GM23338 (cell line): ENCODE results near the gene CUEDC2. TPM values are rescaled to one million over a fixed set of nuclear protein-coding genes. Genes with fewer than 3 reads are reported as not detected.
A peak's percentile ranks its signal among the peaks of the same experiment; 100 is the strongest.

Source experiments
- ATAC-seq: fragments of 200-7000 bp; cut with Tn5 transposase; 3 replicates; pipeline ENCODE4 v1.9.1; 2020
- DNase-seq: peaks from one replicate; pipeline ENCODE4 v3.0.0-alpha.2; 2015; ENCODE audit warnings: low spot score
- H2AFZ ChIP-seq: fragments of 200-600 bp; sonication (generic); 2 replicates; pipeline ENCODE4 v1.8.0; 2016; ENCODE audit warnings: antibody characterized with exemption, mild to moderate bottlenecking, moderate library complexity
- H3F3A ChIP-seq: fragments of 200-600 bp; sonication (generic); replicated peaks from 2 replicates; pipeline ENCODE4 v1.8.0; 2017; ENCODE audit warnings: antibody characterized with exemption, mixed run types, low read depth
- H3K27ac ChIP-seq: fragments of 200-600 bp; sonication (generic); 2 replicates; pipeline ENCODE4 v1.6.1; 2016; ENCODE audit warnings: low read depth
- H3K27me3 ChIP-seq: fragments of 200-600 bp; sonication (generic); 2 replicates; pipeline ENCODE4 v1.8.0; 2016; ENCODE audit warnings: mild to moderate bottlenecking, mixed run types, moderate library complexity; ENCODE audit not compliant: insufficient read depth
- H3K36me3 ChIP-seq: fragments of 200-600 bp; sonication (generic); 2 replicates; pipeline ENCODE4 v1.8.0; 2016; ENCODE audit warnings: mild to moderate bottlenecking; ENCODE audit not compliant: insufficient read depth
- H3K4me1 ChIP-seq: fragments of 200-600 bp; sonication (generic); 2 replicates; pipeline ENCODE4 v1.8.0; 2016; ENCODE audit warnings: mild to moderate bottlenecking, moderate library complexity; ENCODE audit not compliant: insufficient read depth
- H3K4me2 ChIP-seq: fragments of 200-600 bp; sonication (generic); 2 replicates; pipeline ENCODE4 v1.7.1; 2017; ENCODE audit warnings: mixed run types
- H3K4me3 ChIP-seq: fragments of 200-600 bp; sonication (generic); 2 replicates; pipeline ENCODE4 v1.6.1; 2016; ENCODE audit warnings: mixed run types
- H3K79me2 ChIP-seq: fragments of 200-600 bp; sonication (generic); replicated peaks from 2 replicates; pipeline ENCODE4 v1.8.0; 2017; ENCODE audit warnings: mild to moderate bottlenecking; ENCODE audit not compliant: insufficient read depth
- H3K9me2 ChIP-seq: fragments of 200-600 bp; sonication (generic); 2 replicates; pipeline ENCODE4 v1.8.0; 2017; ENCODE audit not compliant: insufficient read depth
- H4K20me1 ChIP-seq: fragments of 200-600 bp; sonication (generic); replicated peaks from 2 replicates; pipeline ENCODE4 v1.8.0; 2017; ENCODE audit warnings: mild to moderate bottlenecking; ENCODE audit not compliant: insufficient read depth
- H3K27ac Mint-ChIP-seq: 2 replicates; pipeline ENCODE4 v1.8.0; 2020; ENCODE audit warnings: inconsistent platforms, mild to moderate bottlenecking, moderate library complexity, mixed read lengths
- H3K27me3 Mint-ChIP-seq: 3 replicates; pipeline ENCODE4 v1.8.0; 2022; ENCODE audit warnings: low read depth, mild to moderate bottlenecking, moderate library complexity, mixed read lengths, inconsistent platforms; ENCODE audit not compliant: insufficient read depth, poor library complexity
- H3K36me3 Mint-ChIP-seq: 3 replicates; pipeline ENCODE4 v1.8.0; 2021; ENCODE audit warnings: low read depth, mild to moderate bottlenecking, inconsistent platforms, moderate library complexity, mixed read lengths
- H3K4me1 Mint-ChIP-seq: 3 replicates; pipeline ENCODE4 v1.8.0; 2020; ENCODE audit warnings: mild to moderate bottlenecking, inconsistent platforms, mixed read lengths
- H3K4me3 Mint-ChIP-seq: 3 replicates; pipeline ENCODE4 v1.8.0; 2021; ENCODE audit warnings: moderate library complexity, mild to moderate bottlenecking, inconsistent platforms, mixed read lengths
- H3K9me3 Mint-ChIP-seq: 3 replicates; pipeline ENCODE4 v1.8.0; 2020; ENCODE audit warnings: moderate library complexity, mild to moderate bottlenecking, inconsistent platforms, mixed read lengths
- CREB1 ChIP-seq: fragments of 250-450 bp; sonication (Bioruptor Pico); IDR thresholded peaks from 2 replicates; pipeline ENCODE4 v1.5.0; 2020; ENCODE audit warnings: low read depth, mild to moderate bottlenecking, moderate library complexity
- EZH2 ChIP-seq: fragments of 200-600 bp; sonication (generic); IDR thresholded peaks from one replicate; pipeline ENCODE4 v1.8.0; 2017; ENCODE audit warnings: antibody characterized with exemption, mild to moderate bottlenecking, low read depth; ENCODE audit not compliant: unreplicated experiment
- EZH2phosphoT487 ChIP-seq: fragments of 200-600 bp; sonication (generic); IDR thresholded peaks from one replicate; pipeline ENCODE4 v1.8.1; 2018; ENCODE audit warnings: antibody characterized with exemption; ENCODE audit not compliant: unreplicated experiment
- JUNB ChIP-seq: IDR thresholded peaks from one replicate; pipeline ENCODE4 v1.6.1; 2016; ENCODE audit warnings: antibody characterized with exemption; ENCODE audit not compliant: unreplicated experiment
- NANOG ChIP-seq: IDR thresholded peaks from 2 replicates; pipeline ENCODE4 v1.6.1; 2016; ENCODE audit warnings: antibody characterized with exemption, borderline replicate concordance
- POLR2AphosphoS5 ChIP-seq: IDR thresholded peaks from 2 replicates; pipeline ENCODE4 v1.6.1; 2016; ENCODE audit warnings: antibody characterized with exemption, low read depth
- STAT1 ChIP-seq: IDR thresholded peaks from one replicate; pipeline ENCODE4 v1.6.1; 2016; ENCODE audit warnings: antibody characterized with exemption; ENCODE audit not compliant: unreplicated experiment
- ZNF114 ChIP-seq: fragments of 250-450 bp; sonication (Bioruptor Pico); IDR thresholded peaks from 2 replicates; pipeline ENCODE4 v1.5.0; 2020; ENCODE audit warnings: mild to moderate bottlenecking, moderate library complexity
- ZNF331 ChIP-seq: fragments of 250-450 bp; sonication (Bioruptor Pico); IDR thresholded peaks from 2 replicates; pipeline ENCODE4 v1.5.0; 2020; ENCODE audit warnings: low read depth, mild to moderate bottlenecking, moderate library complexity
- polyA plus RNA-seq: library from polyadenylated mRNA; unstranded; fragments of >200 nt; fragmentation: Nextera tagmentation; extraction: Ambion mirVana; gene quantifications from 2 replicates; pipeline ENCODE4 v1.2.1, GENCODE V29; 2016
- total RNA-seq: library from RNA; depleted of rRNA; stranded (reverse); fragments of >200 nt; shearing (Covaris generic); gene quantifications from 2 replicates; pipeline ENCODE4 v1.2.3, GENCODE V29; 2014
- TF ChIP-seq, protein P1 (sequence below), 2 experiments: fragments of 200-600 bp in 1 of 2; sonication (generic) in 1 of 2; conservative IDR thresholded peaks; 2 replicates each; pipeline versions ENCODE4 v1.5.1 to v1.6.1; 2016 to 2017; ENCODE audit warnings: antibody characterized with exemption in 2 of 2, low read depth in 2 of 2, mild to moderate bottlenecking in 2 of 2, moderate library complexity in 1 of 2
- TF ChIP-seq, protein P2 (sequence below): IDR thresholded peaks from one replicate; pipeline ENCODE4 v1.6.1; 2018; ENCODE audit warnings: antibody characterized with exemption; ENCODE audit not compliant: unreplicated experiment
- TF ChIP-seq, protein P3 (sequence below): fragments of 250-450 bp; sonication (Bioruptor Pico); IDR thresholded peaks from 2 replicates; pipeline ENCODE4 v1.5.0; 2020; ENCODE audit warnings: mild to moderate bottlenecking, moderate library complexity
- TF ChIP-seq, protein P4 (sequence below): IDR thresholded peaks from 2 replicates; pipeline ENCODE4 v1.6.1; 2016; ENCODE audit warnings: antibody characterized with exemption

CUEDC2 gene
- total and polyA plus RNA-seq, 2 experiments from 2014 or later: 39.2 to 47.3 TPM

DNA sequence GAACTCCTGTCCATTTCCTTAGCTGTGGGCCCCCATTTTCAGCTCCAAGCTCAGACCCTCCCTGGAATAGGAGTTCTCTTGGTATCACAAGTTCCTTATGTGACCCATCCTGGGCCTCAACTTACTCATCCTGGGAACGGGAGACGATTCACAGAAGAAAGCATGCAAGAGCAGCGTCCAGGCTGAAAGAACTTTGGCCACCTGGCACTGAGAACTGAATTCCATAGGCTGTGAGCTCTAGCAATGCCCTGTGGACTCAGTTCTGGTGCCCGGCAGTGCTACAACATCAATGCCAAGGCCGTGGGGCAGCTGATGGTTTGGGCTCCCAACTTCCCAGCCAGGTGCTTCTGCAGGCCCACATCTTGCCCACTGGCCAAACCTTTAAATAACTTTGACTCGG lies 3.9 kb upstream of the CUEDC2 start:
- Histone ChIP-seq H3K27me3 (peaks cover 56% of the 10 kb centered on the region), H2AFZ (no peak overlapping the region), H3K9me2 (no peaks in the 10 kb centered on the region), H3K4me2 (peak overlapping the region; percentile 78; the same call in 1 of the 2 replicates), H4K20me1 (no peaks in the 10 kb centered on the region; the same call in 1 of the 2 replicates), H3F3A (0 out of 2 replicates have a peak, but pooled peaks cover 4% of the 10 kb centered on the region), H3K4me3 (no peak overlapping the region), H3K36me3 (no peaks in the 10 kb centered on the region), H3K4me1 (peaks cover 21% of the 10 kb centered on the region), H3K79me2 (no peaks in the 10 kb centered on the region; the same call in 1 of the 2 replicates), H3K27ac (no peak overlapping the region)
- Mint-ChIP-seq H3K4me1 (peaks cover 26% of the 10 kb centered on the region), H3K4me3 (peak overlapping the region; percentile 67; the same call in 1 of the 3 replicates), H3K27ac (no peak overlapping the region), H3K9me3 (no peaks in the 10 kb centered on the region), H3K36me3 (peaks cover 4% of the 10 kb centered on the region; the same call in 2 of the 3 replicates), H3K27me3 (peaks cover 53% of the 10 kb centered on the region)
- TF ChIP-seq ZNF114 (CRISPR knock-in tag) (no peak), POLR2AphosphoS5 (no peak), EZH2 (no peak), CREB1 (CRISPR knock-in tag) (no peak), EZH2phosphoT487 (no peak), STAT1 (no peak), ZNF331 (no peak), JUNB (no peak), NANOG (no peak)
- TF ChIP-seq, protein P1, sequence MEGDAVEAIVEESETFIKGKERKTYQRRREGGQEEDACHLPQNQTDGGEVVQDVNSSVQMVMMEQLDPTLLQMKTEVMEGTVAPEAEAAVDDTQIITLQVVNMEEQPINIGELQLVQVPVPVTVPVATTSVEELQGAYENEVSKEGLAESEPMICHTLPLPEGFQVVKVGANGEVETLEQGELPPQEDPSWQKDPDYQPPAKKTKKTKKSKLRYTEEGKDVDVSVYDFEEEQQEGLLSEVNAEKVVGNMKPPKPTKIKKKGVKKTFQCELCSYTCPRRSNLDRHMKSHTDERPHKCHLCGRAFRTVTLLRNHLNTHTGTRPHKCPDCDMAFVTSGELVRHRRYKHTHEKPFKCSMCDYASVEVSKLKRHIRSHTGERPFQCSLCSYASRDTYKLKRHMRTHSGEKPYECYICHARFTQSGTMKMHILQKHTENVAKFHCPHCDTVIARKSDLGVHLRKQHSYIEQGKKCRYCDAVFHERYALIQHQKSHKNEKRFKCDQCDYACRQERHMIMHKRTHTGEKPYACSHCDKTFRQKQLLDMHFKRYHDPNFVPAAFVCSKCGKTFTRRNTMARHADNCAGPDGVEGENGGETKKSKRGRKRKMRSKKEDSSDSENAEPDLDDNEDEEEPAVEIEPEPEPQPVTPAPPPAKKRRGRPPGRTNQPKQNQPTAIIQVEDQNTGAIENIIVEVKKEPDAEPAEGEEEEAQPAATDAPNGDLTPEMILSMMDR (conservative IDR thresholded peaks at IDR 0.05; ENCODE audit: low read depth in 2 of 2): no peak
- TF ChIP-seq, protein P2, sequence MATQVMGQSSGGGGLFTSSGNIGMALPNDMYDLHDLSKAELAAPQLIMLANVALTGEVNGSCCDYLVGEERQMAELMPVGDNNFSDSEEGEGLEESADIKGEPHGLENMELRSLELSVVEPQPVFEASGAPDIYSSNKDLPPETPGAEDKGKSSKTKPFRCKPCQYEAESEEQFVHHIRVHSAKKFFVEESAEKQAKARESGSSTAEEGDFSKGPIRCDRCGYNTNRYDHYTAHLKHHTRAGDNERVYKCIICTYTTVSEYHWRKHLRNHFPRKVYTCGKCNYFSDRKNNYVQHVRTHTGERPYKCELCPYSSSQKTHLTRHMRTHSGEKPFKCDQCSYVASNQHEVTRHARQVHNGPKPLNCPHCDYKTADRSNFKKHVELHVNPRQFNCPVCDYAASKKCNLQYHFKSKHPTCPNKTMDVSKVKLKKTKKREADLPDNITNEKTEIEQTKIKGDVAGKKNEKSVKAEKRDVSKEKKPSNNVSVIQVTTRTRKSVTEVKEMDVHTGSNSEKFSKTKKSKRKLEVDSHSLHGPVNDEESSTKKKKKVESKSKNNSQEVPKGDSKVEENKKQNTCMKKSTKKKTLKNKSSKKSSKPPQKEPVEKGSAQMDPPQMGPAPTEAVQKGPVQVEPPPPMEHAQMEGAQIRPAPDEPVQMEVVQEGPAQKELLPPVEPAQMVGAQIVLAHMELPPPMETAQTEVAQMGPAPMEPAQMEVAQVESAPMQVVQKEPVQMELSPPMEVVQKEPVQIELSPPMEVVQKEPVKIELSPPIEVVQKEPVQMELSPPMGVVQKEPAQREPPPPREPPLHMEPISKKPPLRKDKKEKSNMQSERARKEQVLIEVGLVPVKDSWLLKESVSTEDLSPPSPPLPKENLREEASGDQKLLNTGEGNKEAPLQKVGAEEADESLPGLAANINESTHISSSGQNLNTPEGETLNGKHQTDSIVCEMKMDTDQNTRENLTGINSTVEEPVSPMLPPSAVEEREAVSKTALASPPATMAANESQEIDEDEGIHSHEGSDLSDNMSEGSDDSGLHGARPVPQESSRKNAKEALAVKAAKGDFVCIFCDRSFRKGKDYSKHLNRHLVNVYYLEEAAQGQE: no peak
- TF ChIP-seq, protein P3, sequence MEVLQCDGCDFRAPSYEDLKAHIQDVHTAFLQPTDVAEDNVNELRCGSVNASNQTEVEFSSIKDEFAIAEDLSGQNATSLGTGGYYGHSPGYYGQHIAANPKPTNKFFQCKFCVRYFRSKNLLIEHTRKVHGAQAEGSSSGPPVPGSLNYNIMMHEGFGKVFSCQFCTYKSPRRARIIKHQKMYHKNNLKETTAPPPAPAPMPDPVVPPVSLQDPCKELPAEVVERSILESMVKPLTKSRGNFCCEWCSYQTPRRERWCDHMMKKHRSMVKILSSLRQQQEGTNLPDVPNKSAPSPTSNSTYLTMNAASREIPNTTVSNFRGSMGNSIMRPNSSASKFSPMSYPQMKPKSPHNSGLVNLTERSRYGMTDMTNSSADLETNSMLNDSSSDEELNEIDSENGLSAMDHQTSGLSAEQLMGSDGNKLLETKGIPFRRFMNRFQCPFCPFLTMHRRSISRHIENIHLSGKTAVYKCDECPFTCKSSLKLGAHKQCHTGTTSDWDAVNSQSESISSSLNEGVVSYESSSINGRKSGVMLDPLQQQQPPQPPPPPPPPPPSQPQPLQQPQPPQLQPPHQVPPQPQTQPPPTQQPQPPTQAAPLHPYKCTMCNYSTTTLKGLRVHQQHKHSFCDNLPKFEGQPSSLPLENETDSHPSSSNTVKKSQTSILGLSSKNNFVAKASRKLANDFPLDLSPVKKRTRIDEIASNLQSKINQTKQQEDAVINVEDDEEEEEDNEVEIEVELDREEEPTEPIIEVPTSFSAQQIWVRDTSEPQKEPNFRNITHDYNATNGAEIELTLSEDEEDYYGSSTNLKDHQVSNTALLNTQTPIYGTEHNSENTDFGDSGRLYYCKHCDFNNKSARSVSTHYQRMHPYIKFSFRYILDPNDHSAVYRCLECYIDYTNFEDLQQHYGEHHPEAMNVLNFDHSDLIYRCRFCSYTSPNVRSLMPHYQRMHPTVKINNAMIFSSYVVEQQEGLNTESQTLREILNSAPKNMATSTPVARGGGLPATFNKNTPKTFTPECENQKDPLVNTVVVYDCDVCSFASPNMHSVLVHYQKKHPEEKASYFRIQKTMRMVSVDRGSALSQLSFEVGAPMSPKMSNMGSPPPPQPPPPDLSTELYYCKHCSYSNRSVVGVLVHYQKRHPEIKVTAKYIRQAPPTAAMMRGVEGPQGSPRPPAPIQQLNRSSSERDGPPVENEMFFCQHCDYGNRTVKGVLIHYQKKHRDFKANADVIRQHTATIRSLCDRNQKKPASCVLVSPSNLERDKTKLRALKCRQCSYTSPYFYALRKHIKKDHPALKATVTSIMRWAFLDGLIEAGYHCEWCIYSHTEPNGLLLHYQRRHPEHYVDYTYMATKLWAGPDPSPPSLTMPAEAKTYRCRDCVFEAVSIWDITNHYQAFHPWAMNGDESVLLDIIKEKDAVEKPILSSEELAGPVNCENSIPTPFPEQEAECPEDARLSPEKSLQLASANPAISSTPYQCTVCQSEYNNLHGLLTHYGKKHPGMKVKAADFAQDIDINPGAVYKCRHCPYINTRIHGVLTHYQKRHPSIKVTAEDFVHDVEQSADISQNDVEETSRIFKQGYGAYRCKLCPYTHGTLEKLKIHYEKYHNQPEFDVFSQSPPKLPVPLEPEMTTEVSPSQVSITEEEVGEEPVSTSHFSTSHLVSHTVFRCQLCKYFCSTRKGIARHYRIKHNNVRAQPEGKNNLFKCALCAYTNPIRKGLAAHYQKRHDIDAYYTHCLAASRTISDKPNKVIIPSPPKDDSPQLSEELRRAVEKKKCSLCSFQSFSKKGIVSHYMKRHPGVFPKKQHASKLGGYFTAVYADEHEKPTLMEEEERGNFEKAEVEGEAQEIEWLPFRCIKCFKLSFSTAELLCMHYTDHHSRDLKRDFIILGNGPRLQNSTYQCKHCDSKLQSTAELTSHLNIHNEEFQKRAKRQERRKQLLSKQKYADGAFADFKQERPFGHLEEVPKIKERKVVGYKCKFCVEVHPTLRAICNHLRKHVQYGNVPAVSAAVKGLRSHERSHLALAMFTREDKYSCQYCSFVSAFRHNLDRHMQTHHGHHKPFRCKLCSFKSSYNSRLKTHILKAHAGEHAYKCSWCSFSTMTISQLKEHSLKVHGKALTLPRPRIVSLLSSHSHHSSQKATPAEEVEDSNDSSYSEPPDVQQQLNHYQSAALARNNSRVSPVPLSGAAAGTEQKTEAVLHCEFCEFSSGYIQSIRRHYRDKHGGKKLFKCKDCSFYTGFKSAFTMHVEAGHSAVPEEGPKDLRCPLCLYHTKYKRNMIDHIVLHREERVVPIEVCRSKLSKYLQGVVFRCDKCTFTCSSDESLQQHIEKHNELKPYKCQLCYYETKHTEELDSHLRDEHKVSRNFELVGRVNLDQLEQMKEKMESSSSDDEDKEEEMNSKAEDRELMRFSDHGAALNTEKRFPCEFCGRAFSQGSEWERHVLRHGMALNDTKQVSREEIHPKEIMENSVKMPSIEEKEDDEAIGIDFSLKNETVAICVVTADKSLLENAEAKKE (CRISPR knock-in tag): no peak
- TF ChIP-seq, protein P4, sequence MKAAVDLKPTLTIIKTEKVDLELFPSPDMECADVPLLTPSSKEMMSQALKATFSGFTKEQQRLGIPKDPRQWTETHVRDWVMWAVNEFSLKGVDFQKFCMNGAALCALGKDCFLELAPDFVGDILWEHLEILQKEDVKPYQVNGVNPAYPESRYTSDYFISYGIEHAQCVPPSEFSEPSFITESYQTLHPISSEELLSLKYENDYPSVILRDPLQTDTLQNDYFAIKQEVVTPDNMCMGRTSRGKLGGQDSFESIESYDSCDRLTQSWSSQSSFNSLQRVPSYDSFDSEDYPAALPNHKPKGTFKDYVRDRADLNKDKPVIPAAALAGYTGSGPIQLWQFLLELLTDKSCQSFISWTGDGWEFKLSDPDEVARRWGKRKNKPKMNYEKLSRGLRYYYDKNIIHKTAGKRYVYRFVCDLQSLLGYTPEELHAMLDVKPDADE: no peak
- DNase-seq (no peak), ATAC-seq (no peak)
